WERI-Rb-1 (cell line): ENCODE data around the gene EID2.

Experiments
- DNase-seq: peaks from one replicate; pipeline ENCODE4 v3.0.0-alpha.2; 2020
- H3K27ac ChIP-seq: fragments of 250-450 bp; sonication (Bioruptor Pico); 2 replicates; pipeline ENCODE4 v1.5.1; 2020; ENCODE audit warnings: mild to moderate bottlenecking, moderate library complexity
- H3K27me3 ChIP-seq: fragments of 250-450 bp; sonication (Bioruptor Pico); 2 replicates; pipeline ENCODE4 v1.5.1; 2021; ENCODE audit warnings: mild to moderate bottlenecking, low read depth, moderate library complexity; ENCODE audit not compliant: insufficient read depth, severe bottlenecking
- H3K36me3 ChIP-seq: fragments of 250-450 bp; sonication (Bioruptor Pico); 2 replicates; pipeline ENCODE4 v1.5.1; 2020; ENCODE audit warnings: mild to moderate bottlenecking, moderate library complexity
- H3K4me3 ChIP-seq: 2 replicates; pipeline ENCODE4 v1.5.1; 2011; ENCODE audit warnings: low read depth, mild to moderate bottlenecking, control low read depth, low read length
- H3K9me3 ChIP-seq: fragments of 250-450 bp; sonication (Bioruptor Pico); 2 replicates; pipeline ENCODE4 v1.5.1; 2021; ENCODE audit warnings: mild to moderate bottlenecking, moderate library complexity; ENCODE audit not compliant: severe bottlenecking
- CTCF ChIP-seq: IDR thresholded peaks from 2 replicates; pipeline ENCODE4 v1.5.1; 2011; ENCODE audit warnings: low read depth, mild to moderate bottlenecking, control low read depth, inconsistent platforms, low read length

EID2 gene

GRCh38 chr19:39515551-39516191 is 24.3 kb downstream of the EID2 start:
- H3K36me3 ChIP-seq = no peaks in the 10 kb centered on the region; the same call in 1 of the 2 replicates
- H3K4me3 ChIP-seq = no peak overlapping the region
- H3K27me3 ChIP-seq = no peaks in the 10 kb centered on the region
- no peak for DNase-seq
- no peak for TF ChIP-seq CTCF
- no peaks in the 10 kb centered on the region for H3K9me3 ChIP-seq
- H3K27ac ChIP-seq = no peak overlapping the region

- no peaks in the 10 kb centered on the region for H3K9me3 ChIP-seq
- no peaks in the 10 kb centered on the region for H3K27me3 ChIP-seq
- H3K27ac ChIP-seq = no peak within 1 kb of the TSS
- H3K4me3 ChIP-seq = 0 out of 2 replicates have a peak within 1 kb of the TSS, but pooled peaks have one; percentile 1
- TF ChIP-seq CTCF = no peak
- DNase-seq = no peak
- H3K36me3 ChIP-seq = no peaks in the 10 kb centered on the region; the same call in 1 of the 2 replicates
These were observed 25.0 kb downstream of the EID2 start, which contains the start of gene SELENOV for GRCh38 chr19:39514840-39515550. TSS of gene SELENOV (plus strand) at chr19:39515139. CDS start at chr19:39515213, 74 bp downstream.

GRCh38 chr19:39512988-39513387 is 27.0 kb downstream of the EID2 start:
- TF ChIP-seq CTCF = no peak
- no peak for DNase-seq
- H3K27ac ChIP-seq = no peak overlapping the region
- no peaks in the 10 kb centered on the region for H3K9me3 ChIP-seq
- H3K27me3 ChIP-seq = no peaks in the 10 kb centered on the region
- no peaks in the 10 kb centered on the region; the same call in 1 of the 2 replicates for H3K36me3 ChIP-seq
- no peak overlapping the region for H3K4me3 ChIP-seq

- Histone ChIP-seq H3K27me3 (no peaks in the 10 kb centered on the region), H3K27ac (no peak overlapping the region), H3K4me3 (no peak overlapping the region), H3K9me3 (no peaks in the 10 kb centered on the region), H3K36me3 (peaks cover 5% of the 10 kb centered on the region)
- TF ChIP-seq CTCF = no peak
- DNase-seq = no peak
These were observed 30.7 kb downstream of the EID2 start for GRCh38 chr19:39509233-39509632.

GRCh38 chr19:39508629-39509028 is 31.3 kb downstream of the EID2 start:
- Histone ChIP-seq H3K9me3 (no peaks in the 10 kb centered on the region), H3K27me3 (no peaks in the 10 kb centered on the region), H3K27ac (no peak overlapping the region), H3K4me3 (no peak overlapping the region), H3K36me3 (peaks cover 10% of the 10 kb centered on the region)
- no peak for DNase-seq
- TF ChIP-seq CTCF = no peak
